RPMI7951 (cell line): ENCODE measurements around the gene FAU. TPM values are rescaled to one million over a fixed set of nuclear protein-coding genes. Genes with fewer than 3 reads are reported as not detected.

Source experiments
- DNase-seq: peaks from one replicate; pipeline ENCODE4 v3.0.0-alpha.2; 2012; ENCODE audit warnings: low read depth
- total RNA-seq: library from RNA; depleted of rRNA; stranded (reverse); fragments of >200 nt; shearing (Covaris generic); gene quantifications from 2 replicates; pipeline ENCODE4 v1.2.3, GENCODE V29; 2014

Gene FAU
- total RNA-seq, 1 experiment from 2014 or later: 366 TPM

- DNase-seq: no peak
Observed at GRCh38 chr11:65136515-65137096, 14.7 kb upstream of the FAU start.

DNA sequence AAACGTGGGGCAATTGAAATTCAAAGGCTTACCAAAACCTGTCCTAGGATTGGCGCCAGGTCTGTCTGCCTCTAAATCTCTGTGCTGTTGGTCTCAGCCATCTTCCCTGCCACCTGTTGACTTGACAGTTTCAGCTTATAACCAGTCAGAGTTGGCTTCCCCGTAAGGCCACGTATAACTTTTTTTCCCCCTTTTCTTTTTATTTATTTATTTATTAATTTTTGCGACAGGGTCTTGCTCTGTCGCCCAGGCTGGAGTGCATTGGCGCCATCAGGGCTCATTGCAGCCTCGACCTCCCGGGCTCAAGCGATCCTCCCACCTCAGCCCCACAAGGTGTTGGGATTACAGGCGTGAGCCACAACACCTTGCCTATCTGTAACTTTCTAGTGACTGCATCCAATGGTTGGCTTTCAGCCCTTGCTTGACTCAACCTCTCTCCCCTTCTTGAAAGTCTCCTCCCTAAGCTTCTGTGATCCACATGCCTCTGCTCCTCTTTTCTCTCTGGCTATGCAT lies 13.8 kb upstream of the FAU start:
- no peak for DNase-seq

DNA sequence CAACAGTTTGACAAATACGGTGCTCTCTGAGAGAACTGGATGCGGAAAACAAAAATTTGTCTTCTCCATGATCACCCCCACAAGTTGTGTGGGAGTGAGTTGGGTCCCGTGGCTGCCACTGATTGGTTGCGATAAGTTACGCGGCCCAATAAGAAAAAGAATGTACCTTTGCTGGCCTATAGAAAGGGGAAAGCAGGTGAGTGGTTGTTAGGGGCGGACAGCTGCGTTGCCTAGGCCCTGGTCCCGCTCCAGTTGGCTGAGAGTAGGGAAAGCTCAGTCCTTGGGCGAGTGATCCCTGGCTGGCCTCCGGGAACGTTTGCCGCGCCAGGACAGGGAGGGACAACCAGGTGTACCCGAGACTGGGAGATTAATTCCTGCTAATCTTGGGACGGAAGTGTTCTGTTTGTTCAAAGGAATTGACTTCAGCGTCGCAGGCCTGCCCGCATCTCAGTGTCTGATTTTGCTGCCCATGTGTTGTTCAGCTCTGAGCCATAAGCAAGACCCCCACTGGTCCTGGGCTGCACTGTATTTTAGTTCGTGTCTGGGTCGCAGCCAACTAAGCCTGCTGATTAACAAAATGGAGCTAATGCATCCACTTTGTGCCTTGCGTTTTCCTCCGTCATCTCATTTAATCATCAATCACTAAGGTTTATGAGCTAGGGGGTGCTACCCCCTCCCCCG lies 13.2 kb upstream of the FAU start:
- DNase-seq: peak; percentile 97

DNA sequence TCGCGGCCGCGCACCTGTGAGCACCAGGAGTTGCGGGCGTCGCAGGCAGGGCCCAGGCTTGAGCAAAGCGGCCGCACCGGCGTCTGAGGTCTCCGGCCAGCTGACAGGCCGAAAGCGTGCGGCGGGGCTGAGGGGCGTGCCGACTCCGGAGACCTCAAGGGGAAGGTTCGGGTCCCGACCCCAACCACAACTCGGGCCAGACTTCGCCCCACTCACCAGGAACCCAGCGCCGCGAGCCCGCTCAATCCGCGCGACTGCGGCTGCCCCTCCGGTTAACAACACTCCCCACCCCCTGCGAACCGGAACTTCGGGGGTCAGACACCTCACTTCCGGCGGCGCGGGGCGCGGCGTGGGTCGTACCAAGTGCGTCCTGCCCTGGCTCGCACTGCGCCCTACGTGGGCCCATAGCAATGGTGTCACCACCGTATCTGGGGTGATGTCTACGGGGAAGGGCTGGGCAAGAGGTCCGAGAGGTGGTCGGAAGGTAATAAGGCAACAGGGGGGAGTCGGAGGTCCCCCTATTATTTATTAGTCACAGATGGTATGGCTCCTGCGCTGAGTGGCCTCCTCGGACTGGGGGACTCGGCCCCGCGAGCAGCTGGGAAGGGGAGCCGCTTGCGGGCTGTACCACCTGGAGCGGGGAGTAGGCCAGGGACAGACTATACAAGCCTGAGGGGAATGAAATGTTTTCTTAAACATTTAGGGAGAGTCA lies 12.5 kb upstream of the FAU start, which contains the start of gene SYVN1:
Gene SYVN1, minus strand, starts transcription at position 280 of the 712 bp plus-strand sequence. CDS start 918 bp downstream, outside the sequence.
- peak; percentile 87 for DNase-seq

GRCh38 chr11:65133724-65134123 lies 11.8 kb upstream of the FAU start:
- DNase-seq: no peak

DNA sequence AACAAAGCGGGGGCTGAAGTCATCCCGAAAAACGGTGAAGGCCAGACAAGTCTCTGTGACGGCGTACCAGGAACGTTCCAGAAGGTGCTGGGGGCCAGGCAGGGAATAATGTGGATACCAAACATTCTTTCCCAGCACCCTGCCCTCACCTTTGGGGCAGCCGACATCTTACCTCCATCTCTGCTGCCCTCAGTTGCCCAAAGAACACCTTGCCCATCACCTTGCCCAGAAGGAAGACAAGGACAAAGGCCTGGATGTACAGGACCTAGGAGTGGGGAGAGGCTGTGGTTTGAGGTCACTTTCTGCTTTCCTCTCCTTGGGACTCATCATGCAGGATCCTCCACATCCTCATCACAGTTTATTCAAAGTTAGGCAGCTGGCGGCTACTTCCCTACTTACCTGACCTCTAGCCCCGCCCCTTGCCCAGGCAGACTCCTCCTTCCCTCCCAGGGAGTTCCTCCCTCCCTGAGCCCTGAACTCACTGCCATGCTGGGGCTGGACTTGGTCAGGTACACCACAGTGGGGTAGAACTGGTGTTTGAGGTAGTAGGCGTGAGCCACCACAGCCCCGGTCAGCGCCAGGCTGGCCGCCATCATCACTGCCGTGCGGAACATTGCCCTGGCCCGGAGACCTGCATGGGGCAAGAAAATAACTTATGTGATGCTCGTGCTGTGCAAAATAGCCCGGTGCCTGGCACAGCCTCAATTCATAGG lies 11.2 kb upstream of the FAU start:
- DNase-seq: no peak

GRCh38 chr11:65132238-65132987 lies 10.5 kb upstream of the FAU start:
- DNase-seq: no peak

GRCh38 chr11:65131895-65132237 lies 9.9 kb upstream of the FAU start:
- DNase-seq: no peak

GRCh38 chr11:65131417-65131776 lies 9.5 kb upstream of the FAU start:
- DNase-seq: no peak

GRCh38 chr11:65130631-65131416 lies 8.9 kb upstream of the FAU start:
- no peak for DNase-seq

DNA sequence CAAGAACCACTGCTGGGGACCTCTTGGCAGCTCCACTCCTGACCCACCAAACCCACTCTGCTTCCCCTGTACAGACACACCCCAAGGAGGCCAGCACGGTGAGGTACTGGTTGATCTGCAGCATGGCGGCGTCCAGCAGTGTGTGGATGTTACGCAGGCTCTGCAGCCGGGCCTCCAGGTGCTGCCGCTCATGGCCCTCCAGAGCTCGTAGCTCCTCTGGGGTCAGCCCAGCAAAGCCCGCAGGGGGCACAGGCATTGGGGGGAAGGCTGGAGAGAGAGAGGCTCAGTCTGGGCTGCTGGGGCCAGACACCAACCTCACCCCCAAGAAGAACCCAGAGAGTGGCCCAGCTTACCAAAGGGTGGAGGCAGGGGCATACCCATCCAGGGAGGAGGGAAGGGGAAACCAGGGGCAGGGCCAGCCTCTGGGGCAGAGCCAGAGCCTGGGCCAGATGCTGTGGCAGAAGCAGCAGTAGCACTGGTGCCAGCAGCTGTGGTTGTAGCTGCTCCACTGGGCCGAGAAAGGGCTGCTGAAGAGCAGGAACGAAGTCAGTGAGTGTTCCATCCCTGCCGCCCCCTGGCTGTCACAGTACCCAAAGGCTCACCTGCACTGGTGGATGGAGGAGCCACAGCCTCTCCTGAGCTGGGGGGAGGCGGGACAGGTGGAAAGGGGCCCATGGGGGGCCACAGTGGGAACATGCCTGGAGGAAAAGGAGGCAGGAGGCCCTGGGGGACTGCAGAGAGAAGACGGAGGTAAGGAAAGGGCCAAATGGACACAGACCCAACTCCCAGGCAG lies 7.9 kb upstream of the FAU start:
- DNase-seq: no peak

GRCh38 chr11:65128182-65129145 lies 6.5 kb upstream of the FAU start:
- no peak for DNase-seq

- DNase-seq: no peak
Observed at GRCh38 chr11:65127473-65128181, 5.7 kb upstream of the FAU start.

DNA sequence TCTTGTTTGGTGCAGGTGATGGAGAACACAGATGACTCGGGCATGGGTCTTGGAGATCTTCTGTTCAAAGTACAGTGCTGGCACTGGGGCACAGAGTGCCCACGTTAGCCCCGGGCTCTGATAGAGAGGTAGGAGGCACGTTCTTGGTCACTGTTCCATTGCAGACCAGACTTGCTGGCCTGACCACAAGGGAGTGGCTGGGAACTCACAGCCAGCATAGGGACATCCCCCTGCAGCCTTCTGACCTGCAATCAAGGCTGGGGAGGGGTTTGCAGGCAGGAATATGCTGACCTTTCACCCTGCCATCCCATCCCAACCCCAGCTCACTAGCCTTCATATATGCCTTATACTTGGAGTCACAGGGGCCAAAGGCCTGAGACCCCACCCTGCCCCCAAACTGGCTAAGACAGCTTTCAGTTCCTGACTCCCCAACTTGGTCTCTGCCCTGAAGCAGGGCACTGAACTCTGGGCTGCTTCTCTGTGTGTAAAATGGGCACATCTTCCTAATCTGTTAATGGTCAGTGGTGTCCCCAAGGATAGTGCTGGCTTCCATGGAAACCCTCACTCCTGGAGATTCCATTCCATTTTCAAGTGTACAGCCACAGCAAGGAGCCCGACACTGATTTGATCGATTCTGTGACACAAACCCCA lies 4.8 kb upstream of the FAU start:
- DNase-seq: no peak

DNA sequence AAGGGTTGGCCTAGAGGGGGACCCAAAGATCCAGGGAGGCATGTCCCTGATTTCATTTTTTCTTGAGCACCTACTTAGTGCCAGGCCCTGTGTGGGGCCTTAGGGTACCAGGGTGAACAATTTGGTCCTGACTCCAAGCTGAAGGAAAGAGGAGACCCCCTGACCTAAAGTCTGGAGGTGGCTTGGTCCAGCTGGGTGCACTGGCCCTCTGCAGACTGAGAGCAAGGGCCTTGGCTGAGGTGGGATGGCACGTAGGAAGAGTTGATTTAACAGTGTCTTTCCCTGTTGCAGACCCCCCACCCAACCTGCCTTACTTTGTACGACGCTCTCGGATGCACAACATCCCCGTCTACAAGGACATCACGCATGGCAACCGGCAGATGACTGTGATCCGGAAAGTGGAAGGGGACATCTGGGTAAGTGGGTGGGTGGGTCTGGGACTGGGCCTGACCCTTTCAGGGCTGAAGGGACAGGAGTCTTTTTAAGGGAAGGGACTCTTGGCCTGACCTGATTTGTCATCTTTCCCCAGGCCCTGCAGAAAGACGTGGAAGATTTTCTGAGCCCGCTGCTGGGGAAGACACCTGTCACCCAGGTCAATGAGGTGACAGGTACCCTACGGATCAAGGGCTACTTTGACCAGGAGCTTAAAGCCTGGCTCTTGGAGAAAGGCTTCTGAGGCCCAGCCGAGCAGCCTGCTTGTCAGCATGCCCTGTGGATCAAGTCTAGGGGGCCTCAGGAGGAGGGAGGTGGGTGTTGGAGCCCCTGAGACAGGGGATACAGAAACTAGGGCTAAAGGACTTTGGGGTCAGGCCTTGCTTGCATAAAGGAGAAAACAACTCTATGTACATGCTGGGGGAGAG lies 3.5 kb upstream of the FAU start:
- no peak for DNase-seq

DNA sequence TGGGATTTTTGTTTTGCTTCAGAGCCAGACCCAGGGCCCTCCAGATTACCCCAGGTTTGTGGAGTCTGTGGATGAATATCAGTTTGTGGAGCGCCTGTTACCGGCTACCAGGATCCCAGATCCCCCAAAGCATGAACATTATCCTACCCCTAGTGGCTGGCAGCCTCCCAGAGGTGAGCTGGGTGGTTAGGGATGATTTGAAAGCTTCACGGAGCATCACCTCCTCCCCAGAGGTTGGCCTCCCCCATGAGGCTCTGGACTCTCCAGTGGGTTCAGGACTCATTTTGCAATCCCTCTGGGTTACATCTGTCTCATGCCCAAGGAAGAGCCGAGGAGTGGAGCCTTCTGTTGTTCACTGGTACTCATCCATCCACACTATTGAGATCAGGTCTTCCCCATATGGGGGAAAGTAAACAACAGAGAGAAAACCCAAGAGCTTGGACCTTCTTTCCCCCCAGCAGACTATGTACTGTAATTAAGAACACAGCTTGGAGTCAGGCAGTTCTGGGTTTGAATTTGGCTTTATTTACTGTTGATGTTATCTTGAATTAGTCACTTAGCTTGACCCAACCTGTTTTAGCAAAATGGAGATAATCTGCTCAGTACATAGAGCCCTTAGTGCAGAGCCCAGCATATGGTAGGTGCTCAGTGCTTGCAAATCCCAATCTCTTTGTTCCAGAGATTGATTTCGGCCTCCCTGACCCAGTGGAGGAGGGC lies 2.7 kb upstream of the FAU start:
- DNase-seq: no peak
